OCI-LY1 (cell line): ENCODE results near the gene B4GALT4.

ENCODE experiments used
- CTCF ChIP-seq: fragments of 200-600 bp; sonication (generic), shearing (Covaris generic); IDR thresholded peaks from 2 replicates; pipeline ENCODE4 v1.5.1; 2017; ENCODE audit warnings: mild to moderate bottlenecking, antibody characterized with exemption, low read length, moderate library complexity, mixed read lengths
- EZH2 ChIP-seq: fragments of 200-600 bp; sonication (generic), shearing (Covaris generic); IDR thresholded peaks from 2 replicates; pipeline ENCODE4 v1.8.0; 2017; ENCODE audit warnings: borderline replicate concordance, mixed run types, mild to moderate bottlenecking, antibody characterized with exemption, low read length, moderate library complexity, mixed read lengths

GRCh38 chr3:119223511-119223910 is 17.2 kb downstream of the B4GALT4 start:
- TF ChIP-seq CTCF (no peak), EZH2 (no peak)
